GM13976 (cell line): ENCODE measurements around the gene PEMT.

ENCODE experiments used
- DNase-seq: peaks from one replicate; pipeline ENCODE4 v3.0.0; 2012; ENCODE audit warnings: low spot score
- in situ Hi-C: fragments of 300-500 bp; cut with MboI; formaldehyde crosslinking; loops from one replicate; pipeline ENCODE4 v1.12.0; 2022; ENCODE audit warnings: low sequenced_read_pairs, mixed read lengths, inconsistent platforms; ENCODE audit not compliant: unreplicated experiment
- TF ChIP-seq, protein P1 (sequence below): IDR thresholded peaks from 2 replicates; pipeline ENCODE4 v1.5.1; 2012; ENCODE audit warnings: borderline replicate concordance, mild to moderate bottlenecking; ENCODE audit not compliant: insufficient read depth; ENCODE audit errors: extremely low read depth, missing control alignments, control extremely low read depth

The PEMT gene

DNA sequence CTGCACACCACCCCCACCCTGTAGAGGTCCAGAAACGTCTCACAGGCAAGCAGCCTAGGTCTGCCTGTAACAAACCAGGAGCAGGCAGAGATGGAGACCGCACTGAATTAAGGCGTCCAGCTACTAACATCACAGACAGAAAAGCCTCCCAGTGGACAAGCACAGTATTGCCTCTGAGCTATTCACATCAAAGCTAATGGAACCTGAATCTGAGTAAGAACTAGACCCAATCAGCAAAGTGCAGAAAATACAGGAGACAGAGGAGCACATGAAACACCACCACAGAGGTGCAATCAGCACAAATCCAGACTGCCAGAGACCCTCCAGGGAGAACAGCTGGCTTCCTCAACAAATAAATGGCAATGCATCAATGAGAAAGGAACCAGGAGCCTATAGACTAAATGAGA is 22.2 kb upstream of the PEMT start:
- DNase-seq, result peak; percentile 71
- TF ChIP-seq, protein P1, sequence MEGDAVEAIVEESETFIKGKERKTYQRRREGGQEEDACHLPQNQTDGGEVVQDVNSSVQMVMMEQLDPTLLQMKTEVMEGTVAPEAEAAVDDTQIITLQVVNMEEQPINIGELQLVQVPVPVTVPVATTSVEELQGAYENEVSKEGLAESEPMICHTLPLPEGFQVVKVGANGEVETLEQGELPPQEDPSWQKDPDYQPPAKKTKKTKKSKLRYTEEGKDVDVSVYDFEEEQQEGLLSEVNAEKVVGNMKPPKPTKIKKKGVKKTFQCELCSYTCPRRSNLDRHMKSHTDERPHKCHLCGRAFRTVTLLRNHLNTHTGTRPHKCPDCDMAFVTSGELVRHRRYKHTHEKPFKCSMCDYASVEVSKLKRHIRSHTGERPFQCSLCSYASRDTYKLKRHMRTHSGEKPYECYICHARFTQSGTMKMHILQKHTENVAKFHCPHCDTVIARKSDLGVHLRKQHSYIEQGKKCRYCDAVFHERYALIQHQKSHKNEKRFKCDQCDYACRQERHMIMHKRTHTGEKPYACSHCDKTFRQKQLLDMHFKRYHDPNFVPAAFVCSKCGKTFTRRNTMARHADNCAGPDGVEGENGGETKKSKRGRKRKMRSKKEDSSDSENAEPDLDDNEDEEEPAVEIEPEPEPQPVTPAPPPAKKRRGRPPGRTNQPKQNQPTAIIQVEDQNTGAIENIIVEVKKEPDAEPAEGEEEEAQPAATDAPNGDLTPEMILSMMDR, result no peak
- in situ Hi-C loops, result no loop called here

DNA sequence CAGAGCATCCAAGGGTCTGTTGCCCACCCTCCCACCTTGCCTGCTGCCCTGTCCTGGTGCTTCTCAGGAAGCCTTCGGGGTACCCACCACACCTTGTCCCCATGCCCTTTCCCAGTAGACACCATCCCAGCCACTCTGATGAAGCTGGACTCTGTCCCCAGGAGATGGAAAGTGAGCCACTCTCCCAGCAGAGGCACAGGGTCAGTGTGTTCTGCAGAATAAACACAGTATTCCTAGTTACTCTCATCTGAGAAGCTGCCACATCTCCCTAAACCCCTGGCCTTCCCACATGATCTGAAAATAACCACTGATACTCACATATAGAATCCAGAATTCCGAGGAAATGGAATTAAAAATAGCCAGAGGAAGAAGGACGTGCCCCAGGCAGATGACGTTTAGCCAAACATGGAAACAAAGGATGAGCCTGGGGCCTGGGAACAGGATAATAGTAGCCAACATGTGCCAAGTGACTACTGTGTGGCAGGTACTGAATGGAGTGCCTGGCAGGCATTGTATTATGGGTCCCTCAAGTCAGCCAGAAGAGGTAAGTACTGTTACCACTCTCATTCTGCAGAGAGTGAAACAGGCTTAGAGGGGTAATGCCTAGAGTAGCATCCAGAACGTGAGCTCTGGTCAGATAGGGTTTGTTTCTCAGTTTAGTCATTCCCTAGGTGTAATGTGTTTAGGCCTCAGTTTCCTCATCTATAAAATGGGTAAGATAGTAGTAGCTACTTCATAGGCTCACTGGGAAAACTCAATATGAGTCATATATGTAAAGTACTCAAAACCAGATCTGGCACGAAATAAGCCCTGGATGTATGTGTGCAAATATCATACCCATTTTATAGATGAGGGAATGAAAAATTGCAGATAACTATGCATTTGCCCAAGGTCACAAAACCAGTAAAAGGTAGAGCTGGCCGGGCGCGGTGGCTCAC is 20.8 kb upstream of the PEMT start:
- TF ChIP-seq, protein P1, result no peak
- in situ Hi-C loops, result no loop called here
- DNase-seq, result no peak

- in situ Hi-C loops, result no loop called here
- TF ChIP-seq, protein P1, result no peak
- DNase-seq, result no peak
These were observed 17.6 kb upstream of the PEMT start for GRCh38 chr17:17609121-17609520.

- in situ Hi-C loops, result no loop called here
- TF ChIP-seq, protein P1, result no peak
- no peak for DNase-seq
These were observed 15.0 kb upstream of the PEMT start for GRCh38 chr17:17606416-17607000.

GRCh38 chr17:17605729-17606088 is 14.2 kb upstream of the PEMT start:
- in situ Hi-C loops, result no loop called here
- TF ChIP-seq, protein P1, result no peak
- no peak for DNase-seq

DNA sequence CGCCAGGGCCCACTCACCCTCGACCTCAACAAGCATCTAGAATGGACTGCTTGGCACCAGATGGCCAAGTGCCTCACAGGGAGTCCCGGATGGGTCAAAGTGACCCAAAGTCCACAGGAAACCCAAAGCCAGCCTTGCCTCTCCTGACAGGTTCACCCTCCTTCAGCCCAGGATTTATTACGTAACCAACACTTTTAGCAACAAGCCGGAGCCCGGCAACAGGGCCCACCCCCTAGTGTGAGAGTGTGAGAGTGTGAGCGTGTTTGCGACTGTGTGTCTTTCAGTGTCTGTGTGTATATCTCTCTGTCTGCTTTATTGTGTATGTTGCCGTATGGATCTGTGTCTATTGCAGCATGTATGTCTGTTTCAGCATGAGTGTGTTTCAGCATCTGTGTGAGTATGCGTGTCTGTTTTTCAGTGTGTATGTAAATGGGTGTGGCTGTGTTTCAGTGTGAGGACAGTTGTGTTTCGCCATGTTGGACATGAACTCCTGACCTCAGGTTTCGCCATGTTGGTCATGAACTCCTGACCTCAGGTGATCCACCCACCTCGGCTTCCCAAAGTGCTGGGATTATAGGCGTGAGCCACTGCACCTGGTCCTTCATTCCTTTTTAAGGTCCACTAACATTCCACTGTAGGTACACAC is 13.7 kb upstream of the PEMT start:
- TF ChIP-seq, protein P1, result no peak
- no peak for DNase-seq
- in situ Hi-C loops, result no loop called here
